Right forelimb (tissue), 1 donor: ENCODE results near the gene ZNF860.
"Not testable (repeated sequence)": the region's sequence is repeated elsewhere in the genome, so short reads cannot be mapped to it uniquely, and the experiment has no call there.

Source experiments
- DNase-seq: peaks from one replicate; pipeline ENCODE4 v3.0.0-alpha.2; 2018

ZNF860 gene

DNA sequence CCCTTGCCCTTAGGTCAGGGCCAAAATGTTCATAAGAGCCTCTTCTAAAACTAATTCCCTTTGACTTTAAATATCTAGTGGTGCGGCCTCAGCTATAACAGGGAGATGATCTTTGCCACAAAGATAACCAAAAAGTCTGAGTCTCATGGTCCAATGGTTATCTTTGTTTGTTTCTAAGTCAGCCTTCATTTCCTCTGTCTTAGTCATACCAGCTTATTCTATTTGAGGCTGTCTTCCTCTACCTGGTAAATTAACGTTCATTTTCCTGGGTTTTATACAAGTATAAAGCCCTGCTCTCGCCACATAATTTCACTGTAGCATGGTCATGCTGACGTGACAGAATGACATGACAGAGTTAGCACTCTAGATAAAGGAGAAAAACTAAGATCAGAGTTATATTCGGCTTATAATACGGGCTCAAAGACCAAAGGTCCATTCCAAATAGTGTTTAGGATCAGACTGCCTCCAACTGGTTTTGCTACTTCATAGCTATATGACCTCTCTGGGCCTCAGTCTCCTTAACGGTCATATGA, 18.4 kb downstream of the ZNF860 start:
- DNase-seq, result no peak

DNA sequence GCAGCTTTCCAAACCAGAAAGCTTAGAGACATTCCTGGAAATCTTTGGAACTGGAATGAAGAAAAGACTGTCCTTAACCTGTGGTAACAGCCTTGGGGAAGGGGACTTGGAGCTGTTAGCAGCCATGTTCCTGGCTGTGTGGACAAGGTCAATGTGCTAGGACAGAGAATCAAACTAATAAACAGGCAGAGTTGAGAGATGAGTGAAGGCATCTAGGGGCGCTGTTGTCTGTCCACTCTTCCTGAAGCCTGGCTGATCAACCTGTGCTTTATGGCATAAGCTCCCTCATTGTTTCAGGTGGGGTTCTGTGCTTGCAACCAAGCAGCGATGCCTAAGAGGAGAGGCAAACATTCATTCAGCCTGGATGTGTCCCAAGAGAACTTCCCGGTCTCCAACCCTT, 19.3 kb downstream of the ZNF860 start:
- no peak for DNase-seq

DNA sequence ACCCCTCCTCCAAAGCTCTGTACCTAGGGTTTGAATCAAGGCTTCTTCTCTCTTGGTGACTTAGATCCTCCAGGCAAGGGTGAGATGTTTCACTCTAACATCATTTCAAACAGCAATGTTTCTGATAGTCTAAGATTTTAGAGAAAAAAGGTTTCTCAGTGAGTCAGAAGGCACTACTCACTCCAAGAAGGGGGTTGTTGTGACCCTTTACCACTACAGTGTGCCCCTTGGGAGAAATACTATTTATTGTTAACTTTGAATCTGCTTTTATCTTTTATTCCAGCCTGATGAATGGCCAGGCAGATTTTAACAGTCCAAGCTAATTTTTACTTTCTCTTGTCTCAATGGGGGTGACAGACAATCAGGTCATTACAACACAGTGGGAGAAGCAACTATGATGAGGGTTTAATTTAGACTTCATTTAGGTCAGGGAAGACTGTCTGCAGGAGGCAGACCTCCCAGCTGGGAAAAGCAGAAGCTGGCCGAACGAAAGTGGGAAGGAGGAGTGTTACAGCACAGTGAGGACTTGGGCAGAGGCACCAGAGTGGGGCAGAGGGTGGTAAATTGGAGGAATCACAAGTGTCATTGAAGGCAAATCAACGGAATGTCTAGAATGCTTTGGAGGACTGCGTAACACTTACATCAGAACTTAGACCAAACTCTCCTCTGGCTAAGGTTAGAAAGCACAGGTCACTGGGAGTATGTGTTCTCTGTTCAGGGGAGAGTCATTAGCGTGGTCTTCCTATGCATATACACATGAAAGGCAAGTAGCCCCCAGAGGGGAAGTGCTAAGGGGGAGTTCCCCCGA, 21.2 kb downstream of the ZNF860 start:
- no peak for DNase-seq

- no peak for DNase-seq
These were observed 21.8 kb downstream of the ZNF860 start for GRCh38 chr3:32003380-32003779.

DNA sequence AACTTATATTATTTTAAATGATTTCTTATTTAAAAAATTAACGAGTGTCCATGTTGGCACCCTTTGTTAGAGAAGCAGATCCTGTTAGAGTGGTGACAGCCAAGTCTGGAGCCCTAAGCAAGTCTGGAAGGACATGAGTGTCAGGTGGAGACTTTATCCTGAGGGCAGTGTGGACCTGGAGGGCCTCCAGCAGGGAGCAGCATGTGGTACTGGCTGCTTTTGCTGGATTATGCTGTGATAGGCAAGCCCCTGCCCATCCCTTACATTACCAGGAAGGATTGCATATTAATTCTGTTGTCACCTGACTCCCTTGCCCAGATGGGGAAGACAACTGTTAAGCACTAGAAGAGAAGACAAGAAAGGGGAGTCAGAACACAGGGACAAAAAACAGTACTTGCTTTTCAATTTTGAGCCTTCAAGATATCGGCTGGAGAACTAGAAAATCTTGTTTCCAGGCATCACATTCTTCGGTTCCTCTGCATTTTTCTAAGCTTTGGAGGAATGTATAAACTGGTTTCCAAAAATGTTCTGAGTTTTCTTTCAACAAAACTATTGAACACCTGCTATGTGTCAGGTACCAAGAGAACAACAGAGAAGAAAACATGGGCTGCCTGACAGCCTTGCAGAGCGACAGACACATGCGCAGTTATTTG, 22.7 kb downstream of the ZNF860 start:
- DNase-seq, result no peak

- DNase-seq, result no peak
These were observed 27.6 kb downstream of the ZNF860 start for GRCh38 chr3:32009101-32009500.

GRCh38 chr3:32009957-32010356, 28.4 kb downstream of the ZNF860 start:
- DNase-seq, result no peak

DNA sequence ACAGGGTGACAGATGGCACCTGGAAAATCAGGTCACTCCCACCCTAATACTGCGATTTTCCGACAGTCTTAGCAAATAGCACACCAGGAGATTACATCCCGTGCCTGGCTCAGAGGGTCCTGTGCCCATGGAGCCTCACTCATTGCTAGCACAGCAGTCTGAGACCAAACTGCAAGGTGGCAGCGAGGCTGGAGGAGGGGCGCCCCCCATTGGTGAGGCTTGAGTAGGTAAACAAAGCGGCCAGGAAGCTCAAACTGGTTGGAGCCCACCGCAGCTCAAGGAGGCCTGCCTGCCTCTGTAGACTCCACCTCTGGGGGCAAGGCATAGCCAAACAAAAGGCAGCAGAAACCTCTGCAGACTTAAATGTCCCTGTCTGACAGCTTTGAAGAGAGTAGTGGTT, 29.1 kb downstream of the ZNF860 start:
- not testable (repeated sequence) for DNase-seq

GRCh38 chr3:32015638-32016037, 34.1 kb downstream of the ZNF860 start:
- not testable (repeated sequence) for DNase-seq

GRCh38 chr3:32017286-32017685, 35.7 kb downstream of the ZNF860 start:
- no peak for DNase-seq

DNA sequence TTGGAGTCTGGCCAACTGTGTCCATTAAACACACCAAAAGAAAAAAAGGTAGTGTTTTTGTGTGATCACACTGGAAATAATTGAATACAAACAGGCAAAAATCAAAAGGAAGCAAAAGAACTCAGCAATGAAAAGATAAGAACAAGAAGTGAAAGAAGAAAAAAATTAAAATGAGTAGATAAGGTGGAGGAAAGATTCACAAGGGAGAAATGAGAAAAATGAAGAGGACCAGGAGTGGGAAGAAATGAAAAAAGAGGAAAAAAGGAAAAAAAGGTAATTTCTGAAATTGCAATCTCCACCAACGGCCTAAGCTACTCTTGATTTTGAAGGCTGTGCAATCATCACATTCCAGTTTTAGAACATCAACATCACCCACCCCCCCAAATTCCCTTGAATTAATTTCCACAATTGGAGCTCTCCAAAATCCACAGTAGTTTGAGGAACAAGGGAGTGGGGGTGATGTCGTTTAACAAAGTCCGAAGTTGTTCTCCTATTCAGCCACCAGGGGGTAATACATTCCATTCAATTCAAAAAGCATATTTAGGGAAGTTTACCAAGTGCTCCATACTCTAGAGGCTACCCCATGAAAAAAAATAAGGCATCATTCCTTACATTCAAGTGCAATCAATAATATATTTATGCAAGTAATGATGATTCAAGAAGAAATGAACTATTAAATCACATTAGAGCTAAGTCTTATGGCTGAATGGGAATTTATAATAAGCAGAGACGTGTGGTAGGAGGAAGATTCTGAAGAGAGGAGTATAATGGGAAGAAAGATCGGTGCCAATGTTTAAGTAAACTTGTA, 37.4 kb downstream of the ZNF860 start:
- no peak for DNase-seq

GRCh38 chr3:32021155-32021554, 39.6 kb downstream of the ZNF860 start:
- no peak for DNase-seq

DNA sequence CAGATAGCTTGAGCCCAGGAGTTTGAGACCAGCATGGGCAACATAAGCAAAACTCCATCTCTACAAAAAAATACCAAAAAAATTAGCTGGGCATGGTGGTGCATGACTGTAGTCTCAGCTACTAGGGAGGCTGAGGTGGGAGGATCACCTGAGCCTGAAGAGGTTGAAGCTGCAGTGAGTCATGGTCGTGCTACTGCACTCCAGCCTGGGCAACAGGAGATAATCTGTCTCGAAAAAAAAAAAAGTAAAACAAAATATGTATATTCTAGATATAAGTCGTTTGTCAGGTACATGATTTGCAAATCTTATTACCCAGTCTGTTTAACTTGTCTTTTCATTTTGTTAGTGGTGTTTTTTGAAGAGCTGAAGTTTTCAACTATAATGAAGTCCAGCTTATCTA, 40.2 kb downstream of the ZNF860 start:
- no peak for DNase-seq

DNA sequence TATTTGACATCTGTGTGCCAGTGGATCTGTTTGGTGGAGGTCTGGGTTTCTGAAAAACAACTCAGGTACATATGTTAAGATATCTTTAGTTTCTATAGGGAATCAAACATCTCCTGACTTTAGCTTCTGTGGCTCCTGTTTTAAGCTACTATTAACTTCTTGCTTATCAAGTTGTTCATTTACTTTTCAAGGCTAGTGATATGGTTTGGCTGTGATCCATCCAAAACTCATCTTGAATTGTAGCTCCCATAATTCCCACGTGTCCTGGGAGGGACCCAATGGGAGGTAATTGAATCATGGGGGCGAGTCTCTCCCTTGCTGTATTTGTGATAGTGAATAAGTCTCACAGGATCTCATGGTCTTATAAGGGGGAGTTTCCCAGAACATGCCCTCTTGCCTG, 41.4 kb downstream of the ZNF860 start:
- DNase-seq, result no peak

DNA sequence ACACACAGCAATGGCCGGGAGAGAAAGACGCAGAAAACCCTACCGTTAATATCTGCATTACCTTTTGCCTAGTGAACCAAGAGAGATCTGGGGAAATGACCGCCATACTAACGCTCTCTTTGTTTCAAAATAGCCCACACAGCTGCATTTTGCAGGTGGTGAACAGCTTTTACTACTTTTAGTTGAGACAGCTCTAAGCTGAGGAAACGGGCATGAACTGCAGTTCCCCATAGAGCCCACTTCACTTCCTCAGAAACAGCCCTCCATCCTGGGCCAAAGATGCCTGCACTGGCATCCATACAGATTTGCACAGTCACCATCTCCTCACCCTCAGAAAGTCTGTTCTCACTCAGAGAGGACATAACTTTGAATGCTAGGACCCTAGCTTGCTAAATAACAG, 45.0 kb downstream of the ZNF860 start:
- DNase-seq, result no peak

DNA sequence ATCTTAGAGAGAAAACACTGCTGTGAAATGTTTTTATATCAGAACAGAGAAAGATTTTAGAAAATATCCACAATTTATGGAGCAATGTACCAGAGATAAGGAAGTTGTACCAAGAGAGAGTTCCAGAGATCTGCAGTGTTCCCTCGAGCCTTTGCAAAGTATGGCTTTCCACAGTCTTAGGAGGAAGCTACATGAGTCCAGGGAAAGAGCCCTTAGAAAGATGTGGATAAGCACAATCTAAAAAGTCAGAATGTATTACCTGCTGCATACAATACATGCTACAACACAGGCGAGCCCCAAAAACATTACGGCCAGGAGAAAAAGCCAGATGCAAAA, 56.4 kb downstream of the ZNF860 start:
- no peak for DNase-seq

DNA sequence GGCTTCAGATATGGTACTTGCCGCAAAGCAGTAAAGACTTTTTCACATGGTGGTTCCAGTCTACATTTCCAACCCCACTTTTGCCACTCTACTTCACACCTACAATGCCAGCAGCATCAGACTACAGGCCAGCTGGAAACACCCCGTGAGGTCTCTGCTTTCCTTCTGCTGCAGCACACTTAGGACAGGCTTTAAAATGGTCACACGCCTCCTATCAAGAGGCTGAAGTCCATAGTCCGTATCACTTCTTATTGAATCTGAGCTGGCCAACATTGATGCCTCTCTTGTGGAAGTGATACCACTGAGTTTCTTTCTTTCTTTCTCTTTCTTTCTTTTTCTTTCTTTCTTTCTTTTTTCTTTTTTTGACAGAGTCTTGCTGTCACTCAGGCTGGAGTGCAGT, 59.8 kb downstream of the ZNF860 start:
- DNase-seq, result no peak
